A549 (cell line): ENCODE measurements around the gene ADAMTS19.

Source experiments
- CEBPB ChIP-seq, 2 experiments: fragments of >200 bp in 1 of 2; sonication (Bioruptor Twin) in 1 of 2; formaldehyde crosslinking in 1 of 2; IDR thresholded peaks; 2 replicates each; pipeline ENCODE4 v1.6.1; 2012 to 2016
- MYC ChIP-seq: IDR thresholded peaks from 2 replicates; pipeline ENCODE4 v1.6.1; 2012; ENCODE audit warnings: mild to moderate bottlenecking, inconsistent platforms, low read length, improper control_type of control experiment, borderline replicate concordance
- NPAS2 ChIP-seq: fragments of 250-450 bp; sonication (Bioruptor Pico); IDR thresholded peaks from 2 replicates; pipeline ENCODE4 v1.8.0; 2022; ENCODE audit warnings: mild to moderate bottlenecking, moderate library complexity, borderline replicate concordance
- POLR2A ChIP-seq: IDR thresholded peaks from 2 replicates; pipeline ENCODE4 v1.6.1; 2012; ENCODE audit warnings: mild to moderate bottlenecking, low read length
- POLR2AphosphoS2 ChIP-seq: conservative IDR thresholded peaks from 2 replicates; pipeline ENCODE4 v1.6.1; 2012; ENCODE audit warnings: low read length, improper control_type of control experiment, inconsistent platforms
- RFX5 ChIP-seq: fragments of 450-650 bp; IDR thresholded peaks from 2 replicates; pipeline ENCODE4 v1.7.1; 2014; ENCODE audit warnings: antibody characterized with exemption, mild to moderate bottlenecking, moderate library complexity
- RNF2 ChIP-seq: fragments of 200-600 bp; sonication (generic); IDR thresholded peaks from 2 replicates; pipeline ENCODE4 v1.6.1; 2016; ENCODE audit warnings: low read depth, mild to moderate bottlenecking, antibody characterized with exemption, moderate library complexity, borderline replicate concordance
- ZC3H11A ChIP-seq: fragments of 450-650 bp; IDR thresholded peaks from 2 replicates; pipeline ENCODE4 v1.6.1; 2014; ENCODE audit warnings: antibody characterized with exemption, mild to moderate bottlenecking
- ZFP36 ChIP-seq: fragments of 450-650 bp; IDR thresholded peaks from 2 replicates; pipeline ENCODE4 v1.6.1; 2014; ENCODE audit warnings: borderline replicate concordance; ENCODE audit not compliant: partially characterized antibody
- TF ChIP-seq, protein P1 (sequence below): fragments of >200 bp; sonication (Bioruptor Twin); formaldehyde crosslinking; IDR thresholded peaks from 3 replicates; pipeline ENCODE4 v1.5.1; 2016
- TF ChIP-seq, protein P2 (sequence below): fragments of 200-600 bp; sonication (generic); IDR thresholded peaks from 2 replicates; pipeline ENCODE4 v1.6.1; 2016; ENCODE audit warnings: antibody characterized with exemption, mild to moderate bottlenecking, moderate library complexity

DNA sequence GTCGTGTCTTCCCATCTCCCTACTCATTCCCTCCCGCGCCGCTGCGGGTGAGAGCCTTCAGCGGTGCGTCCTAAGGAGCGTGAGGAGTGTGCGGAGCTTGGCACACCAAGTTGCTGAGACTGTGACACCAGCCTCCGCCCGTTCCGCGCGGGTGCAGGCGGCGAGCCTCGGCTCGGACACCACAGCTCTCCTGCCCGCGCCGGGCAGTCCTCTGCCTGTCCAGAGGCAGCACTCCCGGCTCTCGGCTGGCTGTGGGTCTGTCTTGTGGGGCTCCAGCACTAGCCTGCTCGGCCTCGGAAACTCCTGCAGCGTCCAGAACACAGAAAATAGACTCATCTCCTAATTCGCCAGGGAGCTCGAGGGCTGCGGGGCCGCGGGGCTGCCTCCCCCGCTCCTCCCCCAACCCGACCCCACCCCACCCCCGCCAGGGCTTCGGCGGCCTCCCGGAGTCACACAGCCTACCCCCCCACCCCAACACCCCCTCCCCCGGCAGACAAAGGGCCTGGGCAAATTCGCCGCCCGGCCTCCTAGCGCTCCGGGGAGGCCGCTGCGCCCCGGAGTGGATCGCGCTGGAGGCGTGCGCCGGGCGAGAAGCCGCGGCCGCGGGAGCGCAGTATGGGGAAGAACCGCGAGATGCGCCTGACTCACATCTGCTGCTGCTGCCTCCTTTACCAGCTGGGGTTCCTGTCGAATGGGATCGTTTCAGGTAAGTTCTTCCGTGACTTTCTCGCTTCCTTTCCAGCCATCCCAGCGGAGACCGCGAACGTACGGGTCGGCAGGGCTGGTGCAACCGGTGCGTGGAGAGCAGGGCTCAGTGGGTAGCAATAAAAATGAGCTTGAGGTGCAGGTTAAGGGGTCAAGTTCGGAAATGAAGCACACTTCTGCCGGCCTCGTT lies at the start of gene ADAMTS19:
- TF ChIP-seq MYC (no peak), POLR2AphosphoS2 (no peak), ZC3H11A (no peak), NPAS2 (CRISPR knock-in tag) (no peak), RFX5 (no peak), POLR2A (no peak), CEBPB (IDR thresholded peaks at IDR 0.05) (no peak), ZFP36 (no peak), RNF2 (no peak)
- TF ChIP-seq, protein P1, sequence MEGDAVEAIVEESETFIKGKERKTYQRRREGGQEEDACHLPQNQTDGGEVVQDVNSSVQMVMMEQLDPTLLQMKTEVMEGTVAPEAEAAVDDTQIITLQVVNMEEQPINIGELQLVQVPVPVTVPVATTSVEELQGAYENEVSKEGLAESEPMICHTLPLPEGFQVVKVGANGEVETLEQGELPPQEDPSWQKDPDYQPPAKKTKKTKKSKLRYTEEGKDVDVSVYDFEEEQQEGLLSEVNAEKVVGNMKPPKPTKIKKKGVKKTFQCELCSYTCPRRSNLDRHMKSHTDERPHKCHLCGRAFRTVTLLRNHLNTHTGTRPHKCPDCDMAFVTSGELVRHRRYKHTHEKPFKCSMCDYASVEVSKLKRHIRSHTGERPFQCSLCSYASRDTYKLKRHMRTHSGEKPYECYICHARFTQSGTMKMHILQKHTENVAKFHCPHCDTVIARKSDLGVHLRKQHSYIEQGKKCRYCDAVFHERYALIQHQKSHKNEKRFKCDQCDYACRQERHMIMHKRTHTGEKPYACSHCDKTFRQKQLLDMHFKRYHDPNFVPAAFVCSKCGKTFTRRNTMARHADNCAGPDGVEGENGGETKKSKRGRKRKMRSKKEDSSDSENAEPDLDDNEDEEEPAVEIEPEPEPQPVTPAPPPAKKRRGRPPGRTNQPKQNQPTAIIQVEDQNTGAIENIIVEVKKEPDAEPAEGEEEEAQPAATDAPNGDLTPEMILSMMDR = no peak
- TF ChIP-seq, protein P2, sequence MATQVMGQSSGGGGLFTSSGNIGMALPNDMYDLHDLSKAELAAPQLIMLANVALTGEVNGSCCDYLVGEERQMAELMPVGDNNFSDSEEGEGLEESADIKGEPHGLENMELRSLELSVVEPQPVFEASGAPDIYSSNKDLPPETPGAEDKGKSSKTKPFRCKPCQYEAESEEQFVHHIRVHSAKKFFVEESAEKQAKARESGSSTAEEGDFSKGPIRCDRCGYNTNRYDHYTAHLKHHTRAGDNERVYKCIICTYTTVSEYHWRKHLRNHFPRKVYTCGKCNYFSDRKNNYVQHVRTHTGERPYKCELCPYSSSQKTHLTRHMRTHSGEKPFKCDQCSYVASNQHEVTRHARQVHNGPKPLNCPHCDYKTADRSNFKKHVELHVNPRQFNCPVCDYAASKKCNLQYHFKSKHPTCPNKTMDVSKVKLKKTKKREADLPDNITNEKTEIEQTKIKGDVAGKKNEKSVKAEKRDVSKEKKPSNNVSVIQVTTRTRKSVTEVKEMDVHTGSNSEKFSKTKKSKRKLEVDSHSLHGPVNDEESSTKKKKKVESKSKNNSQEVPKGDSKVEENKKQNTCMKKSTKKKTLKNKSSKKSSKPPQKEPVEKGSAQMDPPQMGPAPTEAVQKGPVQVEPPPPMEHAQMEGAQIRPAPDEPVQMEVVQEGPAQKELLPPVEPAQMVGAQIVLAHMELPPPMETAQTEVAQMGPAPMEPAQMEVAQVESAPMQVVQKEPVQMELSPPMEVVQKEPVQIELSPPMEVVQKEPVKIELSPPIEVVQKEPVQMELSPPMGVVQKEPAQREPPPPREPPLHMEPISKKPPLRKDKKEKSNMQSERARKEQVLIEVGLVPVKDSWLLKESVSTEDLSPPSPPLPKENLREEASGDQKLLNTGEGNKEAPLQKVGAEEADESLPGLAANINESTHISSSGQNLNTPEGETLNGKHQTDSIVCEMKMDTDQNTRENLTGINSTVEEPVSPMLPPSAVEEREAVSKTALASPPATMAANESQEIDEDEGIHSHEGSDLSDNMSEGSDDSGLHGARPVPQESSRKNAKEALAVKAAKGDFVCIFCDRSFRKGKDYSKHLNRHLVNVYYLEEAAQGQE = no peak
